K562 (cell line): ENCODE measurements around the gene SLC30A1. TPM values are rescaled to one million over a fixed set of nuclear protein-coding genes. Genes with fewer than 3 reads are reported as not detected.

ENCODE experiments used
- ATAC-seq: fragments of 200-7000 bp; cut with Tn5 transposase; 3 replicates; pipeline ENCODE4 v1.9.1; 2020; ENCODE audit warnings: moderate library complexity
- BruUV-seq: library from RNA; stranded (reverse); fragments of 400-500 nt; replicated peaks from 2 replicates; lab custom pipeline; 2021; lab: Mats Ljungman, UMichigan
- CTCF ChIA-PET: fragments of 300-600 bp; formaldehyde crosslinking; extraction: SDS; loops from one replicate; lab custom pipeline; 2021; ENCODE audit warnings: low intra/inter-chr PET ratio; lab: Yijun Ruan, JAX
- POLR2A ChIA-PET: fragments of 300-600, 350-650 bp; sonication (Branson Sonifier 250); formaldehyde crosslinking; extraction: SDS; loops from one replicate; lab custom pipeline; 2021; ENCODE audit warnings: antibody characterized with exemption, inconsistent platforms; lab: Yijun Ruan, JAX
- DNase-seq, 4 experiments: peaks; one replicate each; pipeline versions ENCODE4 v3.0.0 to v3.0.0-alpha.2; 2011 to 2018; ENCODE audit warnings: low spot score in 3 of 4, mixed read lengths in 3 of 4; ENCODE audit errors: extremely low read depth in 1 of 4
- FAIRE-seq: peaks from 2 replicates; lab custom pipeline; 2011; peaks lifted over from hg19 to GRCh38; lab: Jason Lieb, UNC
- H2AFZ ChIP-seq: 2 replicates; pipeline ENCODE4 v1.6.0; 2011; ENCODE audit warnings: low read depth, low read length, control low read depth, inconsistent platforms
- H3K27ac ChIP-seq: fragments of 200-600 bp; 3 replicates; pipeline ENCODE4 v1.8.0; 2011; ENCODE audit warnings: low read depth, mild to moderate bottlenecking, control low read depth, inconsistent platforms, low read length, moderate library complexity, mixed read lengths; ENCODE audit errors: extremely low read depth
- H3K27me3 ChIP-seq, 2 experiments: fragments of 300-600 bp in 1 of 2; 2 replicates in 1 of 2; 3 replicates in 1 of 2; pipeline versions ENCODE4 v1.6.0 to v1.8.0; 2011; ENCODE audit warnings: inconsistent platforms in 2 of 2, low read length in 2 of 2, mild to moderate bottlenecking in 1 of 2, mixed read lengths in 1 of 2, moderate library complexity in 1 of 2; ENCODE audit not compliant: control insufficient read depth in 2 of 2, insufficient read depth in 2 of 2
- H3K36me3 ChIP-seq: fragments of 300-600 bp; 3 replicates; pipeline ENCODE4 v1.8.0; 2011; ENCODE audit warnings: mild to moderate bottlenecking, low read length, inconsistent platforms; ENCODE audit not compliant: control insufficient read depth, insufficient read depth
- H3K4me1 ChIP-seq, 2 experiments: fragments of 200-600 bp in 1 of 2; replicated peaks in 1 of 2; 2 replicates in 1 of 2; 3 replicates in 1 of 2; pipeline versions ENCODE4 v1.5.1 to v1.8.0; 2011; ENCODE audit warnings: inconsistent platforms in 2 of 2, low read length in 2 of 2, mild to moderate bottlenecking in 1 of 2, mixed read lengths in 1 of 2, moderate library complexity in 1 of 2; ENCODE audit not compliant: control insufficient read depth in 2 of 2, insufficient read depth in 2 of 2
- H3K4me2 ChIP-seq: 2 replicates; pipeline ENCODE4 v1.6.1; 2011; ENCODE audit warnings: low read length, control low read depth, inconsistent platforms, mixed read lengths; ENCODE audit not compliant: insufficient read depth
- H3K4me3 ChIP-seq: fragments of 200-600 bp; sonication (generic), shearing (Covaris generic); 2 replicates; pipeline ENCODE4 v1.5.1; 2016; ENCODE audit warnings: control low read depth, inconsistent platforms
- H3K79me2 ChIP-seq: fragments of 200-600 bp; 3 replicates; pipeline ENCODE4 v1.8.0; 2011; ENCODE audit warnings: low read length, inconsistent platforms; ENCODE audit not compliant: control insufficient read depth, insufficient read depth
- H3K9ac ChIP-seq, 2 experiments: 2 replicates each; pipeline versions ENCODE4 v1.6.0 to v1.6.1; 2011; ENCODE audit warnings: low read depth in 2 of 2, low read length in 2 of 2, control low read depth in 1 of 2, inconsistent platforms in 1 of 2, mild to moderate bottlenecking in 1 of 2, mixed read lengths in 1 of 2; ENCODE audit not compliant: insufficient read depth in 1 of 2
- H3K9me1 ChIP-seq: one replicate; pipeline ENCODE4 v1.6.0; 2011; ENCODE audit warnings: inconsistent platforms, mild to moderate bottlenecking, low read length, moderate library complexity; ENCODE audit not compliant: control insufficient read depth, insufficient read depth
- H3K9me3 ChIP-seq: replicated peaks from 2 replicates; pipeline ENCODE4 v1.5.1; 2011; ENCODE audit warnings: low read depth, low read length, inconsistent platforms; ENCODE audit not compliant: control insufficient read depth, insufficient read depth
- H4K20me1 ChIP-seq: replicated peaks from 2 replicates; pipeline ENCODE4 v1.6.1; 2011; ENCODE audit warnings: low read length, inconsistent platforms, mixed read lengths; ENCODE audit not compliant: control insufficient read depth, insufficient read depth
- EP300 ChIP-seq: IDR thresholded peaks from 2 replicates; pipeline ENCODE4 v1.6.1; 2012; ENCODE audit warnings: low read length, improper control_type of control experiment
- HDAC8 ChIP-seq: fragments of 450-650 bp; IDR thresholded peaks from 2 replicates; pipeline ENCODE4 v1.6.1; 2016; ENCODE audit warnings: mild to moderate bottlenecking, missing genetic modification characterization, moderate library complexity, missing compliant biosample characterization
- LEF1 ChIP-seq: fragments of 450-650 bp; IDR thresholded peaks from 2 replicates; pipeline ENCODE4 v1.6.1; 2016; ENCODE audit warnings: mild to moderate bottlenecking
- MAZ ChIP-seq, 2 experiments: fragments of 450-650 bp in 1 of 2; sonication (generic) in 1 of 2; formaldehyde crosslinking; IDR thresholded peaks in 1 of 2; conservative IDR thresholded peaks in 1 of 2; 2 replicates each; pipeline versions ENCODE4 v1.4.0 to v1.5.0; 2020; ENCODE audit warnings: mild to moderate bottlenecking in 1 of 2, missing genetic modification reagents in 1 of 2
- MBD2 ChIP-seq: sonication (generic); IDR thresholded peaks from 2 replicates; pipeline ENCODE4 v1.6.1; 2016; ENCODE audit warnings: low read depth, borderline replicate concordance
- MTA3 ChIP-seq: fragments of 450-650 bp; formaldehyde crosslinking; IDR thresholded peaks from 2 replicates; pipeline ENCODE4 v1.6.1; 2017; ENCODE audit warnings: mild to moderate bottlenecking, borderline replicate concordance
- NFATC3 ChIP-seq: fragments of 450-650 bp; IDR thresholded peaks from 2 replicates; pipeline ENCODE4 v1.6.1; 2017; ENCODE audit warnings: mild to moderate bottlenecking
- NR0B1 ChIP-seq: fragments of 450-650 bp; IDR thresholded peaks from one replicate; pipeline ENCODE4 v1.6.1; 2018; ENCODE audit warnings: mild to moderate bottlenecking, moderate library complexity; ENCODE audit not compliant: partially characterized antibody
- PCBP1 ChIP-seq: fragments of 200-400 bp; formaldehyde crosslinking; IDR thresholded peaks from 2 replicates; pipeline ENCODE4 v1.6.1; 2018; ENCODE audit warnings: mild to moderate bottlenecking, low read depth, low read length; ENCODE audit not compliant: poor library complexity, severe bottlenecking
- RBFOX2 ChIP-seq: fragments of 200-400 bp; formaldehyde crosslinking; IDR thresholded peaks from 2 replicates; pipeline ENCODE4 v1.6.1; 2017; ENCODE audit warnings: low read depth, mild to moderate bottlenecking, low read length, moderate library complexity
- SNRNP70 ChIP-seq: fragments of 200-400 bp; formaldehyde crosslinking; optimal IDR thresholded peaks from 2 replicates; pipeline ENCODE3; 2017; ENCODE audit warnings: low read depth, low read length
- WGBS: fragments of 100-300 bp; shearing (Covaris generic); methylation state at CpG from one replicate; pipeline ENCODE4 v1.1.6; 2016; ENCODE audit warnings: low coverage, mixed read lengths; ENCODE audit not compliant: insufficient coverage; ENCODE audit errors: missing lambda C conversion rate; 5-methylcytosine and 5-hydroxymethylcytosine counted together
- in situ Hi-C: fragments of 300-500 bp; cut with MboI; formaldehyde crosslinking; loops from 4 replicates; pipeline ENCODE4 v1.15.0; 2018; ENCODE audit warnings: inconsistent platforms, mixed read lengths
- intact Hi-C: fragments of 100-400 bp; cut with micrococcal nuclease; formaldehyde crosslinking; loops from 2 replicates; pipeline ENCODE4 v1.14.2; 2022
- polyA plus RNA-seq, 8 experiments: library from polyadenylated mRNA; depleted of rRNA in 4 of 8; stranded (reverse) in 5 of 8; unstranded in 3 of 8; fragments of >200 nt; fragmentation: Nextera tagmentation in 2 of 8; fragmentation: Illumina TruSeq in 1 of 8; extraction: Ambion mirVana in 2 of 8; extraction: Trizol in 1 of 8; gene quantifications; 2 replicates each; pipeline versions ENCODE4 v1.2.1 to v1.2.3, GENCODE V29; 2011 to 2014; ENCODE audit warnings: inconsistent platforms in 1 of 8, missing spikeins in 1 of 8
- total RNA-seq, 7 experiments: library from RNA; depleted of rRNA in 6 of 7; stranded (reverse); fragments of >200 nt in 6 of 7; fragmentation: Illumina TruSeq in 2 of 7; extraction: Trizol in 2 of 7; gene quantifications; 2 replicates each; pipeline versions ENCODE4 v1.2.1 to v1.2.3, GENCODE V29; 2011 to 2021; ENCODE audit warnings: low replicate concordance in 1 of 7
- TF ChIP-seq, protein P1 (sequence below): sonication (generic); formaldehyde crosslinking; IDR thresholded peaks from 2 replicates; pipeline ENCODE4 v1.9.0; 2022; ENCODE audit warnings: mild to moderate bottlenecking, missing genetic modification reagents
- TF ChIP-seq, protein P2 (sequence below): sonication (generic); formaldehyde crosslinking; IDR thresholded peaks from 2 replicates; pipeline ENCODE4 v1.8.1; 2023; ENCODE audit warnings: mild to moderate bottlenecking, missing genetic modification reagents

The SLC30A1 gene
- total and polyA plus RNA-seq, 9 of the 15 experiments (the other 6 are each of a cell fraction or from before 2014, with no cell fraction given), result 4.1 to 14.4 (median 6.6) TPM

GRCh38 chr1:211579440-211580302, 710 bp upstream of the SLC30A1 start (continued):
- TF ChIP-seq MBD2 (no peak), MTA3 (peak; percentile 28; the same call in 1 of the 2 replicates), EP300 (peak; percentile 20; the same call in 1 of the 2 replicates), LEF1 (0 out of 2 replicates have a peak, but pooled peaks have one; percentile 38), MAZ (CRISPR knock-in tag; conservative IDR thresholded peaks at IDR 0.05 in 1 of 2, IDR thresholded peaks at IDR 0.05 in 1 of 2) (peak in 1 of 2 experiments; percentile 64; a peak in 2 of 4 replicates)

GRCh38 chr1:211577819-211578639, 932 bp downstream of the SLC30A1 start:
- peaks cover 20 to 21% of the 10 kb centered on the region in 2 experiments; a peak in 4 of 5 replicates for H3K4me1 ChIP-seq
- in situ Hi-C loops (no loop called here), intact Hi-C loops (loop anchor here (1.0 to 2.0 kb wide), 3 partner anchors 29 to 77 kb away; no protein-coding TSS in a partner anchor)
- ATAC-seq (peak; percentile 78), FAIRE-seq (no peak), DNase-seq (peak; percentile 78 to 89 (median 84))
- ChIA-PET POLR2A (interaction anchor here (0.6 to 3.3 kb wide), 7 partner anchors 11 to 52 kb away, joined by 3 to 31 read pairs (median 4); no protein-coding TSS in a partner anchor), CTCF (interaction anchor here (0.9 to 3.8 kb wide), 4 partner anchors 19 to 77 kb away, joined by 3 to 36 read pairs (median 6); no protein-coding TSS in a partner anchor)
- H3K9me3 ChIP-seq, result no peaks in the 10 kb centered on the region
- H3K27ac ChIP-seq, result peak overlapping the region; percentile 84
- WGBS, result under 1% methylated on average over 74 of the region's 75 CpGs
- TSS peak; percentile 73 for BruUV-seq
- H3K9ac ChIP-seq, result peak overlapping the region; percentile 77 to 97
- no peaks in the 10 kb centered on the region for H3K27me3 ChIP-seq
- peak overlapping the region; percentile 95 for H3K4me2 ChIP-seq
- peaks cover 47% of the 10 kb centered on the region for H3K79me2 ChIP-seq
- peaks cover 29% of the 10 kb centered on the region for H3K36me3 ChIP-seq
- H3K9me1 ChIP-seq, result no peaks in the 10 kb centered on the region
- peaks cover 5% of the 10 kb centered on the region for H4K20me1 ChIP-seq
- H2AFZ ChIP-seq, result peak overlapping the region; percentile 92
- H3K4me3 ChIP-seq, result peak overlapping the region; percentile 75
- no peak for TF ChIP-seq SNRNP70
- TF ChIP-seq NR0B1, result no peak
- TF ChIP-seq NFATC3, result no peak
- no peak for TF ChIP-seq PCBP1
- peak; percentile 54; the same call in 1 of the 2 replicates for TF ChIP-seq HDAC8 (tag)
- TF ChIP-seq, protein P1, sequence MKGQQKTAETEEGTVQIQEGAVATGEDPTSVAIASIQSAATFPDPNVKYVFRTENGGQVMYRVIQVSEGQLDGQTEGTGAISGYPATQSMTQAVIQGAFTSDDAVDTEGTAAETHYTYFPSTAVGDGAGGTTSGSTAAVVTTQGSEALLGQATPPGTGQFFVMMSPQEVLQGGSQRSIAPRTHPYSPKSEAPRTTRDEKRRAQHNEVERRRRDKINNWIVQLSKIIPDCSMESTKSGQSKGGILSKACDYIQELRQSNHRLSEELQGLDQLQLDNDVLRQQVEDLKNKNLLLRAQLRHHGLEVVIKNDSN, result no peak
- TF ChIP-seq, protein P2, sequence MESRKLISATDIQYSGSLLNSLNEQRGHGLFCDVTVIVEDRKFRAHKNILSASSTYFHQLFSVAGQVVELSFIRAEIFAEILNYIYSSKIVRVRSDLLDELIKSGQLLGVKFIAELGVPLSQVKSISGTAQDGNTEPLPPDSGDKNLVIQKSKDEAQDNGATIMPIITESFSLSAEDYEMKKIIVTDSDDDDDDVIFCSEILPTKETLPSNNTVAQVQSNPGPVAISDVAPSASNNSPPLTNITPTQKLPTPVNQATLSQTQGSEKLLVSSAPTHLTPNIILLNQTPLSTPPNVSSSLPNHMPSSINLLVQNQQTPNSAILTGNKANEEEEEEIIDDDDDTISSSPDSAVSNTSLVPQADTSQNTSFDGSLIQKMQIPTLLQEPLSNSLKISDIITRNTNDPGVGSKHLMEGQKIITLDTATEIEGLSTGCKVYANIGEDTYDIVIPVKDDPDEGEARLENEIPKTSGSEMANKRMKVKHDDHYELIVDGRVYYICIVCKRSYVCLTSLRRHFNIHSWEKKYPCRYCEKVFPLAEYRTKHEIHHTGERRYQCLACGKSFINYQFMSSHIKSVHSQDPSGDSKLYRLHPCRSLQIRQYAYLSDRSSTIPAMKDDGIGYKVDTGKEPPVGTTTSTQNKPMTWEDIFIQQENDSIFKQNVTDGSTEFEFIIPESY (CRISPR knock-in tag), result no peak
- TF ChIP-seq RBFOX2, result peak; percentile 69
- no peak for TF ChIP-seq EP300
